ENCODE results near the gene AP3B1. TPM values are rescaled to one million over a fixed set of nuclear protein-coding genes. Genes with fewer than 3 reads are reported as not detected.

Gene AP3B1
- polyA plus RNA-seq, 1 experiment, result 67.0 TPM

DNA sequence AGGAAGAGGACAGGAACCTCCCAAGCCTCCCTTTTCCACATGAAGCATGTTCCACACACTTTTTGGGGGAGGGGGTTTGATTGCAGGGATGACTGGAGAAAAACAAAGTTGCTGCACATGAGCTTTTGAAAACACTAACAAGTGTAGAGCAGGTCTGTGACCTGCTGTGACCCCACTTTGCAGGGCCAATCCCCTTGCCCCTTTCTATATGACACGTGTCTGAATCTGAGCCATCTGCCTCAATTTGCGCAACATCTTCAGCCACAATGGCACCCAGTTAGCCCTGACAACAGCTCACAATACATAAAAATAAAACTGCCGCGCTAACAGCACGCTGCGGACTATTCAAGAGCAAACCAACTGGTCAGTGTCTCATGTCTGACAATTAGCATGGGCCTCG lies 290.6 kb downstream of the AP3B1 start:
- ChIA-PET POLR2A (no interaction called here), CTCF (no interaction called here)
- DNase-seq (ENCODE audit: low read depth, low spot score), result no peak
- TF ChIP-seq, protein P1, sequence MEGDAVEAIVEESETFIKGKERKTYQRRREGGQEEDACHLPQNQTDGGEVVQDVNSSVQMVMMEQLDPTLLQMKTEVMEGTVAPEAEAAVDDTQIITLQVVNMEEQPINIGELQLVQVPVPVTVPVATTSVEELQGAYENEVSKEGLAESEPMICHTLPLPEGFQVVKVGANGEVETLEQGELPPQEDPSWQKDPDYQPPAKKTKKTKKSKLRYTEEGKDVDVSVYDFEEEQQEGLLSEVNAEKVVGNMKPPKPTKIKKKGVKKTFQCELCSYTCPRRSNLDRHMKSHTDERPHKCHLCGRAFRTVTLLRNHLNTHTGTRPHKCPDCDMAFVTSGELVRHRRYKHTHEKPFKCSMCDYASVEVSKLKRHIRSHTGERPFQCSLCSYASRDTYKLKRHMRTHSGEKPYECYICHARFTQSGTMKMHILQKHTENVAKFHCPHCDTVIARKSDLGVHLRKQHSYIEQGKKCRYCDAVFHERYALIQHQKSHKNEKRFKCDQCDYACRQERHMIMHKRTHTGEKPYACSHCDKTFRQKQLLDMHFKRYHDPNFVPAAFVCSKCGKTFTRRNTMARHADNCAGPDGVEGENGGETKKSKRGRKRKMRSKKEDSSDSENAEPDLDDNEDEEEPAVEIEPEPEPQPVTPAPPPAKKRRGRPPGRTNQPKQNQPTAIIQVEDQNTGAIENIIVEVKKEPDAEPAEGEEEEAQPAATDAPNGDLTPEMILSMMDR (IDR thresholded peaks at IDR 0.05; ENCODE audit: low read depth, low read length), result no peak
- Histone ChIP-seq H3K27ac (ENCODE audit: low read depth, low read length) (no peak overlapping the region), H3K4me3 (ENCODE audit: low read depth, low read length) (no peak overlapping the region), H3K27me3 (ENCODE audit: control insufficient read depth, insufficient read depth, low read length) (no peaks in the 10 kb centered on the region), H3K9me3 (ENCODE audit: control insufficient read depth, insufficient read depth, low read length) (no peaks in the 10 kb centered on the region)

DNA sequence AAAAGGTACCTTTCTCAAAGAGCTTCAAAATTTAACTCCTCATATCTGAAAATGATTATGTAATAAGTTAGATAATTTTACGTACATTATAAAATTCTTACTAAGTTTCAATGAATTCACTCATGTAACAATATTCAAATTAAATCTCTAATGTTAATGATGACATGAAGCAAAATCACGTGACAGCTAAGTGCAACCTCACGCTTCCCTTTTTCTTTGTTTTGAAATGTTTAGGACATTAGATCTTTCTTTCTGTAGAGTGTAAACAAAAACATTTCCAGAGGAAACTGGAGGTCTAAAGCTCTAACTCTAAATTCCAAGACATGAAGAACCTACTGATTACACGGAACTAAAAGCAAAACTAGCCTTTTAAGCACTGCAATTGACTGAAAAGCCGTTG lies 291.0 kb downstream of the AP3B1 start:
- Histone ChIP-seq H3K27ac (ENCODE audit: low read depth, low read length) (no peak overlapping the region), H3K9me3 (ENCODE audit: control insufficient read depth, insufficient read depth, low read length) (no peaks in the 10 kb centered on the region), H3K4me3 (ENCODE audit: low read depth, low read length) (no peak overlapping the region), H3K27me3 (ENCODE audit: control insufficient read depth, insufficient read depth, low read length) (no peaks in the 10 kb centered on the region)
- ChIA-PET CTCF (no interaction called here), POLR2A (no interaction called here)
- no peak for DNase-seq (ENCODE audit: low read depth, low spot score)
- TF ChIP-seq, protein P1 (IDR thresholded peaks at IDR 0.05; ENCODE audit: low read depth, low read length), result no peak

DNA sequence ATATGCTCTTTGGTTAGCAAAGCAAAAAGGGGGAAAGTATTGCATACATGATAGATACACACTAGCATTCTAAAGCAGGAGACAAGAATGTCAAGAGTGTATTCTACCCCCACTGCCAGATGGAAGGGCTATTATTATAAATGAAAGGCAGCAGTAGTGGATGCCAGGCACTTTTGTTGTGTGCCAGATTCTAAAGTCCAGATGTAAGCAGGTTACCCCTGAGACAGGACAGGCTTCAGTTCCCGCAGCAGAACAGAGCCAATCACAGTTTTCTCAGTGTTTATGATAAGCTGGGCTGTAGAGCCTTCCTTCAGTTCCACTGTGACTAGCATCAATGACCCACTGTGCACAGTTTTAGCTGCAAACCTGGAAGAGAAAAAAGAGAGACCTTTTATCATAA lies 291.8 kb downstream of the AP3B1 start:
- Histone ChIP-seq H3K27ac (ENCODE audit: low read depth, low read length) (no peak overlapping the region), H3K9me3 (ENCODE audit: control insufficient read depth, insufficient read depth, low read length) (no peaks in the 10 kb centered on the region), H3K4me3 (ENCODE audit: low read depth, low read length) (no peak overlapping the region), H3K27me3 (ENCODE audit: control insufficient read depth, insufficient read depth, low read length) (no peaks in the 10 kb centered on the region)
- POLR2A ChIA-PET, result no interaction called here
- CTCF ChIA-PET, result no interaction called here
- TF ChIP-seq, protein P1 (IDR thresholded peaks at IDR 0.05; ENCODE audit: low read depth, low read length), result no peak
- DNase-seq (ENCODE audit: low read depth, low spot score), result no peak

DNA sequence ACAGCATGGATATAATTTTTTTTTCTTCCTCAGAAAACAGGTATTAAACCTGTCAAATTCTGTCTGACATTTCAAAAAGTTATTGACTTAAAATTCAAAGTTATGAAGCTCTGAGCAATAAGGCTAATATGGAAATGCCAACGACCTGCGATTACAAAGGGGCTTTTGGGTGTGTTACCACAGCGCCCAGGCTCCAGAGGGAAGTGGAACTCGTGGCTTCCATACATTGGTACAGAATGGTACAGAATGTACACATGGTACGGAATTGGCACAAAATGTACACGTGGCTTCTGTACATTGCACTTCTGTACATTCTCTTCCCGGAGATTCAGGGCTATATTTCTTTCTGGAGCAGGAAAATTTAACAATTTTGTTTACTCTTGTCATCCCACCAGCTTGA lies 293.3 kb downstream of the AP3B1 start:
- Histone ChIP-seq H3K4me3 (ENCODE audit: low read depth, low read length) (no peak overlapping the region), H3K27me3 (ENCODE audit: control insufficient read depth, insufficient read depth, low read length) (no peaks in the 10 kb centered on the region), H3K9me3 (ENCODE audit: control insufficient read depth, insufficient read depth, low read length) (no peaks in the 10 kb centered on the region), H3K27ac (ENCODE audit: low read depth, low read length) (no peak overlapping the region)
- TF ChIP-seq, protein P1 (IDR thresholded peaks at IDR 0.05; ENCODE audit: low read depth, low read length), result no peak
- DNase-seq (ENCODE audit: low read depth, low spot score), result no peak
- ChIA-PET POLR2A (no interaction called here), CTCF (interaction anchor here (0.6 to 1.4 kb wide), 4 partner anchors 8 to 156 kb away, joined by 3 to 5 read pairs (median 4); no protein-coding TSS in a partner anchor)

DNA sequence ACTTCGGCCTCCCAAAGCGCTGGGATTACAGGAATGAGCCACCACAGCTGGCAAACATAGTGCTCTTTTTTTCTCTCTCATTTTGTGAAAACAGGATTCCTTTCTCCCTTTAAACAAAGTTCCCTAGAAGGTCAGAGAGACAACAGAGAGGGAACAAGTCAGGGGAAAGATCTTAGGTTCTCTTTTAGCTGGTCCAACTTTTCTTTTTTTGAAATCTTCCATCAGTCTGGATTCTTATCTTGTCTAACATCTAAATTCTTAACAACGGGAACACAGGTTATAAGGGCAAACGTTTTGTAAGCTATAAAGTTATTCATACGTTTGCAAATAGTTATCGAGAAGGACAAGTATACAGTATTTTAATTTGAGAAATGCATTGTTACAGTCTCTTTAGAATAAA lies 294.3 kb downstream of the AP3B1 start:
- Histone ChIP-seq H3K27ac (ENCODE audit: low read depth, low read length) (no peak overlapping the region), H3K4me3 (ENCODE audit: low read depth, low read length) (no peak overlapping the region), H3K27me3 (ENCODE audit: control insufficient read depth, insufficient read depth, low read length) (no peaks in the 10 kb centered on the region), H3K9me3 (ENCODE audit: control insufficient read depth, insufficient read depth, low read length) (no peaks in the 10 kb centered on the region)
- TF ChIP-seq, protein P1 (IDR thresholded peaks at IDR 0.05; ENCODE audit: low read depth, low read length), result no peak
- POLR2A ChIA-PET, result no interaction called here
- CTCF ChIA-PET, result interaction anchor here (1.2 to 1.8 kb wide), 3 partner anchors 9 to 440 kb away, joined by 3 to 5 read pairs (median 5); no protein-coding TSS in a partner anchor
- no peak for DNase-seq (ENCODE audit: low read depth, low spot score)

Measured in AG04450 (cell line).